OCI-LY1 (cell line): ENCODE data around the gene RELL1.

ENCODE experiments used
- EZH2 ChIP-seq: fragments of 200-600 bp; sonication (generic), shearing (Covaris generic); IDR thresholded peaks from 2 replicates; pipeline ENCODE4 v1.8.0; 2017; ENCODE audit warnings: borderline replicate concordance, mixed run types, mild to moderate bottlenecking, antibody characterized with exemption, low read length, moderate library complexity, mixed read lengths
- TF ChIP-seq, protein P1 (sequence below): fragments of 200-600 bp; sonication (generic), shearing (Covaris generic); IDR thresholded peaks from 2 replicates; pipeline ENCODE4 v1.5.1; 2017; ENCODE audit warnings: mild to moderate bottlenecking, antibody characterized with exemption, low read length, moderate library complexity, mixed read lengths

DNA sequence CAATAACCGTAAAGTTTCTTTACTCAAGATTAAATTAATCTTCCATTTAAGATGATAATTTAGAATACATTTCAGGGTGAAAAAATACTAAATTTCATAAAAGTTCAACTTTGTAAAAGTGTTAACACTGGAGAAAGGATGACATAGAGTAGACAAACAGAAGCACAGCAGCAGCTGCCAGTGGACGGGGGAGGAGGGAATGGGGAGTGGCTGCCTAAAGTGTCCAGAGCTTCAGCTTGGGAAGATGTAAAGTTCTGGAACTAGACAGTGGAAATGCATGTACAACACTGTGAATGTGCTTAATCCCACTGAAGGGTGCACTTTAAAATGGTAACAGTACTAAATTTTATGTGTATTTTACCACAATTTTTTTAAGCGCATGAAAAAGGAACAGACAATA is 39.9 kb downstream of the RELL1 start:
- TF ChIP-seq, protein P1, sequence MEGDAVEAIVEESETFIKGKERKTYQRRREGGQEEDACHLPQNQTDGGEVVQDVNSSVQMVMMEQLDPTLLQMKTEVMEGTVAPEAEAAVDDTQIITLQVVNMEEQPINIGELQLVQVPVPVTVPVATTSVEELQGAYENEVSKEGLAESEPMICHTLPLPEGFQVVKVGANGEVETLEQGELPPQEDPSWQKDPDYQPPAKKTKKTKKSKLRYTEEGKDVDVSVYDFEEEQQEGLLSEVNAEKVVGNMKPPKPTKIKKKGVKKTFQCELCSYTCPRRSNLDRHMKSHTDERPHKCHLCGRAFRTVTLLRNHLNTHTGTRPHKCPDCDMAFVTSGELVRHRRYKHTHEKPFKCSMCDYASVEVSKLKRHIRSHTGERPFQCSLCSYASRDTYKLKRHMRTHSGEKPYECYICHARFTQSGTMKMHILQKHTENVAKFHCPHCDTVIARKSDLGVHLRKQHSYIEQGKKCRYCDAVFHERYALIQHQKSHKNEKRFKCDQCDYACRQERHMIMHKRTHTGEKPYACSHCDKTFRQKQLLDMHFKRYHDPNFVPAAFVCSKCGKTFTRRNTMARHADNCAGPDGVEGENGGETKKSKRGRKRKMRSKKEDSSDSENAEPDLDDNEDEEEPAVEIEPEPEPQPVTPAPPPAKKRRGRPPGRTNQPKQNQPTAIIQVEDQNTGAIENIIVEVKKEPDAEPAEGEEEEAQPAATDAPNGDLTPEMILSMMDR: no peak
- no peak for TF ChIP-seq EZH2
